Naive B cell (primary cell): ENCODE measurements around the gene HEBP2. TPM values are rescaled to one million over a fixed set of nuclear protein-coding genes. Genes with fewer than 3 reads are reported as not detected.
A peak's percentile ranks its signal among the peaks of the same experiment; 100 is the strongest.

Source experiments
- ATAC-seq, 2 donors: fragments of 150-1000 bp; cut with Tn5 transposase; 2 replicates each; pipeline ENCODE4 v1.10.0; 2021; ENCODE audit warnings: low read depth in 2 of 2, mild to moderate bottlenecking in 2 of 2, moderate library complexity in 2 of 2
- DNase-seq: peaks from one replicate; pipeline ENCODE4 v3.0.0; 2022
- H3K27ac Mint-ChIP-seq, 6 donors: one replicate each; pipeline ENCODE4 v1.8.0; 2020 to 2022; ENCODE audit warnings: mild to moderate bottlenecking in 6 of 6, mixed read lengths in 6 of 6, moderate library complexity in 5 of 6, inconsistent platforms in 2 of 6
- H3K27me3 Mint-ChIP-seq, 3 donors: one replicate each; pipeline ENCODE4 v1.8.0; 2021 to 2022; ENCODE audit warnings: mixed read lengths in 3 of 3, mild to moderate bottlenecking in 1 of 3
- H3K36me3 Mint-ChIP-seq, 2 donors: one replicate each; pipeline ENCODE4 v1.8.0; 2020 to 2022; ENCODE audit warnings: mixed read lengths in 2 of 2, inconsistent platforms in 1 of 2, mild to moderate bottlenecking in 1 of 2
- H3K4me1 Mint-ChIP-seq, 3 donors: one replicate each; pipeline ENCODE4 v1.8.0; 2020 to 2022; ENCODE audit warnings: mixed read lengths in 3 of 3, inconsistent platforms in 1 of 3, mild to moderate bottlenecking in 1 of 3, moderate library complexity in 1 of 3
- H3K4me3 Mint-ChIP-seq, 8 donors: one replicate each; pipeline ENCODE4 v1.8.0; 2020 to 2022; ENCODE audit warnings: mild to moderate bottlenecking in 8 of 8, mixed read lengths in 8 of 8, moderate library complexity in 8 of 8, inconsistent platforms in 2 of 8
- H3K9me3 Mint-ChIP-seq, 7 donors: one replicate each; pipeline ENCODE4 v1.8.0; 2020 to 2022; ENCODE audit warnings: mixed read lengths in 7 of 7, mild to moderate bottlenecking in 5 of 7, inconsistent platforms in 2 of 7, moderate library complexity in 1 of 7
- polyA plus RNA-seq, 6 donors: library from polyadenylated mRNA; unstranded; fragments of 300-500 nt; fragmentation: Illumina TruSeq; gene quantifications; one replicate each; pipeline ENCODE4 v1.2.3, GENCODE V29; 2021; ENCODE audit warnings: low read depth in 6 of 6

The HEBP2 gene
- polyA plus RNA-seq, 6 donors from 2014 or later: 33.4 to 50.3 (median 42.2) TPM

- Mint-ChIP-seq H3K4me3 (peak overlapping the region; percentile 5 to 70 (median 50)), H3K27me3 (no peaks in the 10 kb centered on the region), H3K36me3 (no peaks in the 10 kb centered on the region), H3K4me1 (peaks cover 6 to 25% (median 18%) of the 10 kb centered on the region in 3 donors), H3K27ac (peak overlapping the region; percentile 54 to 78 (median 64)), H3K9me3 (no peaks in the 10 kb centered on the region)
- DNase-seq (no peak), ATAC-seq (peak in 1 of 2 donors; percentile 5)
Measured at GRCh38 chr6:138456401-138456790, 52.4 kb downstream of the HEBP2 start.

- Mint-ChIP-seq H3K4me1 (peaks cover 4 to 6% (median 5%) of the 10 kb centered on the region in 3 donors), H3K36me3 (no peaks in the 10 kb centered on the region), H3K9me3 (peaks cover 0 to 2% (median 0%) of the 10 kb centered on the region in 7 donors), H3K4me3 (no peak overlapping the region), H3K27ac (peak overlapping the region in 1 of 6 donors; percentile 16), H3K27me3 (no peaks in the 10 kb centered on the region)
- ATAC-seq (no peak), DNase-seq (no peak)
Measured at GRCh38 chr6:138461647-138462046, 57.6 kb downstream of the HEBP2 start.

GRCh38 chr6:138464085-138464484, 60.1 kb downstream of the HEBP2 start:
- no peak overlapping the region for H3K27ac Mint-ChIP-seq
- H3K4me1 Mint-ChIP-seq: peaks cover 0 to 5% (median 0%) of the 10 kb centered on the region in 3 donors
- DNase-seq (no peak), ATAC-seq (no peak)
- H3K27me3 Mint-ChIP-seq: no peaks in the 10 kb centered on the region
- no peaks in the 10 kb centered on the region for H3K36me3 Mint-ChIP-seq
- H3K4me3 Mint-ChIP-seq: no peak overlapping the region
- H3K9me3 Mint-ChIP-seq: peaks cover 0 to 2% (median 0%) of the 10 kb centered on the region in 7 donors

- Mint-ChIP-seq H3K27me3 (peaks cover 0 to 7% (median 0%) of the 10 kb centered on the region in 3 donors), H3K4me3 (no peak overlapping the region), H3K4me1 (peaks cover 0 to 5% (median 0%) of the 10 kb centered on the region in 3 donors), H3K27ac (no peak overlapping the region), H3K36me3 (no peaks in the 10 kb centered on the region), H3K9me3 (peaks cover 0 to 2% (median 0%) of the 10 kb centered on the region in 7 donors)
- ATAC-seq (no peak), DNase-seq (no peak)
Measured at GRCh38 chr6:138465007-138465645, 61.1 kb downstream of the HEBP2 start.

- no peaks in the 10 kb centered on the region for H3K36me3 Mint-ChIP-seq
- no peak overlapping the region for H3K4me3 Mint-ChIP-seq
- peaks cover 0 to 7% (median 0%) of the 10 kb centered on the region in 3 donors for H3K27me3 Mint-ChIP-seq
- ATAC-seq (no peak), DNase-seq (no peak)
- H3K27ac Mint-ChIP-seq: no peak overlapping the region
- H3K4me1 Mint-ChIP-seq: peaks cover 0 to 5% (median 0%) of the 10 kb centered on the region in 3 donors
- no peaks in the 10 kb centered on the region for H3K9me3 Mint-ChIP-seq
Measured at GRCh38 chr6:138467901-138468300, 63.9 kb downstream of the HEBP2 start.

- no peak overlapping the region for H3K4me3 Mint-ChIP-seq
- H3K27ac Mint-ChIP-seq: no peak overlapping the region
- H3K27me3 Mint-ChIP-seq: peaks cover 0 to 7% (median 0%) of the 10 kb centered on the region in 3 donors
- H3K4me1 Mint-ChIP-seq: peaks cover 0 to 5% (median 0%) of the 10 kb centered on the region in 3 donors
- H3K36me3 Mint-ChIP-seq: no peaks in the 10 kb centered on the region
- H3K9me3 Mint-ChIP-seq: no peaks in the 10 kb centered on the region
- DNase-seq: no peak
- ATAC-seq: no peak
Measured at GRCh38 chr6:138468320-138469015, 64.4 kb downstream of the HEBP2 start.

Other genes starting within 250 kb of the HEBP2 start
- not detected for gene ARFGEF3, start 242.3 kb upstream of the HEBP2 start, polyA plus RNA-seq
- not detected for gene PBOV1, start 185.7 kb upstream of the HEBP2 start, polyA plus RNA-seq
- gene SMIM28, start 26.3 kb upstream of the HEBP2 start, polyA plus RNA-seq: not detected
- gene NHSL1, start 95.3 kb downstream of the HEBP2 start, polyA plus RNA-seq: under 1 TPM in 1 of 6 donors, not detected in 5; 0.04 TPM